Left hindlimb (tissue), 1 donor: ENCODE results near the gene PAX6.

Experiments
- DNase-seq: peaks from one replicate; pipeline ENCODE4 v3.0.0-alpha.2; 2018

The PAX6 gene

DNA sequence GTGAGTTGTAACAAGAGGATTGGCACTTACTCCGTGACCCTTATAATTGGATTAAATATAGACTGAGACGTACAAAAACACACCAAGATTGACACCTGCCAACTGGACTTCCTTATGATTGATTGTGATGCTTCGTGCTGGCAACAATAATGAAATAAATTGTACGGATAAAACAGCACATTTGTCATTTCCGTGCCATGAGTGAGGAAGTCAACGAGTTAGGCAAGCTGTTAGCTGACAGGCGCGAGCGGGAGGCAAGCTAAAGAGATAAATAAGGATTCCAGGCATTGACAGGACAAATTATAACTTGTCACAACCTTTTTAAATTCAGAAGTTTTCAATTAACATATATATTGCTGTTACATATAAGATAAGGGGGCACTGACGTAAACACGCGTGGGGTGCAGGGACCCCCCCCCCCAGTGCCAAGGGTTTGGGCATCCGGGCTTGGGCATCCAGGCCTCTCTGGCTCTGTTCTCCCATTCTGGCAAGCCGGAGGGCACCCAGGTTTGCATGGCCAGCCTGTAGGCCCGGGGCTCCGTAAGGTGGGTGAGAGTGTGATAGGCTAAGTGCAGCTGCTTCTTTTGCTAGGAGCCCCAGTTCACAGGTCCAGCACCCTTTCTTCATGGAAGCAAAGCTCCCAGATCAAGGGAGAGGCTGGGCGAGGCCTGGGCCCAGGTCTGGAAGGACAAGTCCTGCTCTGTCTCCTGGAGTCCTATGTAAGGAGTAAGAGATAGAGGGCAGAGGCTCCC is 11.2 kb upstream of the PAX6 start:
- DNase-seq, result no peak

GRCh38 chr11:31821766-31822165 is 10.6 kb upstream of the PAX6 start:
- no peak for DNase-seq

- no peak for DNase-seq
Measured at GRCh38 chr11:31821235-31821764, 10.2 kb upstream of the PAX6 start.

- DNase-seq, result peak; percentile 40
Measured at GRCh38 chr11:31820438-31820818, 9.3 kb upstream of the PAX6 start.

DNA sequence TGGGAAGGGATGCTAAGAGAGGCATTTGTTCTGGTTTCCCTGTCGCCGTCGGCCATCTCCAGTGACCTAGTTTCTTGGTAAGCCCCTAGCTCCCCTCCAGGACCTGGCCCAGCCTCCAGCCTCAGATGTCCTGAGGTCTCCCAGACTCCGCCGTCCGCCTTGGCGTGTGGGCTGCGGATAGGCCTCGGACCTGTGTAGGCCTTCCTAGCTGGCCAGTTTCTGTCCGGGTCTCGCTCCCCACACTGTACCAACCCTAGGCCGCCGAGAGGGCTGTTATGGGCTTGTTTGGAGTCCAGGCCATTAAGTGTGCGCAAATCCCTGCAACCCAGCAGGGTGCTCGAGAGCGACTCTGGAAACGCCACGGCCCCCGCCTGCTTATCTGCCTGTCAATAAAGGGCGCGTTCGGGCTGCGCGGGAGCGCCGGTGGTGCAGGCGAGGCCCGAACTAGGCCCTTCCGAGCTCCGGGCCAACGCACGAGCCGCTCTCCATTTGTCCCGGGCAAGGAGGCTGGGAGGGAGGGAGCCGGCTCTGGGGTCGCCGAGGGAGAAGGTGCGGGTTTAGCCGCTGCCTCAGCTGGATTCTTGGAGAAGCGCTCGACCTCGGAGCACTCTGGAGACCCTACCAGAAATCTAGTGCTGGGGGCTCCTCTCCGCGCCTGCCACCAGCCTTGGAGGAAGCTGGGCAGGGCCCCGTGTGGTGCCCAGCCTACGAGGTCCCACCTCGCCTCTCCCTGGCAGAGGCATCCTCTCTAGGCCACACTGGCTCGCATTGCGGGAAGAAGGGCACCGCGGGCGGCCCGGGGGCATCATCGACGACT is 8.7 kb upstream of the PAX6 start:
- DNase-seq, result peak; percentile 35

GRCh38 chr11:31818874-31819331 is 7.8 kb upstream of the PAX6 start:
- DNase-seq, result peak; percentile 31

DNA sequence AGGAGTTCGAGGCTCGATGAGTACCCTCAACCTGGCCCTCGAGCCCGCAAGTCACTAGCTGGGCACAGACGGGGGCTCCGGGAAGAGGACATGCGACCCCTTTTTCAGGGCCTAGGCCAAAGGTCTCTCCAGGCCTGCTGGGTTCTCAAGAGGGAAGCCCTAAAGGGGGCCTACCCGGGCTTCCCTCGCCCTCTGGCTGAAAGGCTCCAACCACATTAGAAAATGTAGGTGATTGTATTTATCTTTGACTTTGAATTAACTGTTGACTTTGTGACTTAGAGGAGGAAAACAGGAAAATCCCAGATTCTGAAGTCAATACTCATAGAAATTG is 7.3 kb upstream of the PAX6 start:
- DNase-seq, result no peak

DNA sequence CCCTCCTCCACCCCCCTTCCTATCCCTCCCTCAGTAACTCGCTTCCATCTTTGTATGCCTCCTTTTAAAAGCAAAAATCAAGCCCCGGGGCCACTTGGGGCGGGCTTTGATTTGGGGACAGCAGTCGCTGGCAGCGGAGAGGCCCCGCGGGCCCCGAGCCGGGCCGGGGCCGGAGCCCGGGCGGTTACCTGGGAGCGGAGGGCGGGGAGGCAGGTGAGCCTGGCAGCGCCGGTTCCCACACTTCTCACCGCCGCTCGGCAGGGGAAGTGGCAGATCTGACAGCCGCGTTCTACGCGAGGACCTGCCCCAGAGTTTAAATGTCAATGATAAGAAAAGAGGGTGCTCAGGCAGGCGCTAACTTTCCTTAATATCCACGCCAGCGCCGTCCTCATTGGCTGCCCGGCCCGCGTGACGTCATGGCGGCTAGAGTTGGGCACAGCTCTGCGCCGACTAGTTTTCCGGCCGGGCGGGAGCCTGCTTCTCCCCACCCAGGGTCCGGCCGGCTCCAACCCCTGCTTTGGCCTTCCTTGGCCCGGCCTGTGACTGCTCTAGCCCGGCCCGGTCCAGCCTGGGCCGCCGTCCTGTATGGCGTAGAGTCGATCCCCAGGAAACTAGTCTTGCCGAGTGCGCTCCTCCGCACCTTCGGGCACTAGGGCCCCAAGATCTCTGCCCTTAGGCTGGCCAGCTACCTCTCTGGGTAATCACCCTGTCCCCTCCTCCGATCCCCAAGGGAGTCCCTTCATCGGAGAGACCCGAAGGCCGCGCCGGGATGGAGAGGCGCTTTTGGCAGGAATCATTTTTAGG is 6.7 kb upstream of the PAX6 start:
- no peak for DNase-seq

DNA sequence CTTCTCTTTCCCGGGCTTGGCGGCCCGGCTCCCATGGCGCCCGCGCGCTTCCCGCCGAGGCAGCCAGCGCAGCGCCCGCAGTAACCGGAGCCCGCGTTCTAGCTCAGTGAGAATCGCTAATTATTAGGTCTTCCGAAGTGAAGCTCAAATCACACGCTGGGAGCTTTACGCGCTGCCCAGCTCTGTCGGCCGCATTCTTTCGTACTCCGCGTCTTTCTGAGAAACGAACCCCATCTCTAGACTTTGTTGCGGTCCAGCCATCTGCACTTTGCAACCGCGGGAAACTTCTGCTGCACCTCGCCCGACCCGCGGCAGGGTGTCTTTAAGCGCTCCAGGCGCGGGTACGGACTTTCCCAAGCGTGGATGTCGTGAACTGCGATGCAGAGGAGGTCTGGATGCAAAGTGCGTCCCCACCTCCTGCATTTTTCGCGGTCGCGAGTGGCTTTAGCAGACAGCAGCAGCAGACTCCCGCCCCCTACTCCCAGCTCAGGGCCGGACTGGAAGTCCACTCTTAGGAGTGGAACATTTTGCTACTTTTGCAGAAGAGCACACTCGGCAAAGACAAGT is 6.0 kb upstream of the PAX6 start:
- DNase-seq, result no peak

GRCh38 chr11:31816468-31817053 is 5.4 kb upstream of the PAX6 start:
- peak; percentile 45 for DNase-seq

- peak; percentile 39 for DNase-seq
Measured at GRCh38 chr11:31815711-31816467, 4.8 kb upstream of the PAX6 start.

GRCh38 chr11:31814176-31814868 is 3.2 kb upstream of the PAX6 start:
- no peak for DNase-seq

DNA sequence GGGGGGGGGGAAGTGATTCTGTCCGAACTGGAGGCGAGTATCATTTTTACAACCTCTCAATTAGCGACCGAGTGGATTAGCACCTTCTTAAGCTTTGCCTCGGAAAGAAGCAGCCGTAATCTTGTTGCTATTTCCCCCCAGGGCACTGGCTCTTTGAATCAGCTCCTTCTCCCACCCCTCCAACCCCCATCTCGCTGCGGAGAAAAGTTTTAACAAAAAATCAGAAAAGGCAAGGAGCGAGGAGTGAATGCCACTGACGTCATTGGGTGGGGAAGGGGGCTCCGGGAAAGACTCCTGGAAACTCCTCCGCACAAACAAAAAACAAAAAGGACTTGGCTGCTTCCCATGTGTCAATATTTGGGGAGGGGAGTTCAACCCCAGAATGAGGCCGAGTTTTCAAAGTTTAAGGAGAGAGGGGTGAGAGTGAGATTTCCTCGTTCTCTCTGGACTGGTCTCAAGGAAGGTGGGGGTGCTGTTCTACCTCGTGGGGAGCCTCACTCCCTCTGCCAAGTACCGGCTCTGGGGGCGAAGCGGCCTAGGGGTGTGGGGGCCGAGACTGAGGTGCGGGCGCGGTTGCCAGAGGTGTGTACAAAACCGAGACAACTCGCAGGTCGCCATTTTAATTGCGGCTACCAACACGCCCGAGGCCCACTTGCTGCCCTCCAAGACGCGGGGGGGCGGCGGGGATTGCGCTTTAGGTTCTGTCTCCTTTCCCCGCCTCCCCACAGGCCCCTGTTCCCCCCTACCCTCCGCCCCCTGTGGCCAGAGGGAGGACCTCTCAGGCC is 2.5 kb upstream of the PAX6 start:
- no peak for DNase-seq

GRCh38 chr11:31812383-31813381 is 1.6 kb upstream of the PAX6 start:
- DNase-seq, result no peak

GRCh38 chr11:31809857-31810778 is 1.0 kb downstream of the PAX6 start:
- peak; percentile 68 for DNase-seq

DNA sequence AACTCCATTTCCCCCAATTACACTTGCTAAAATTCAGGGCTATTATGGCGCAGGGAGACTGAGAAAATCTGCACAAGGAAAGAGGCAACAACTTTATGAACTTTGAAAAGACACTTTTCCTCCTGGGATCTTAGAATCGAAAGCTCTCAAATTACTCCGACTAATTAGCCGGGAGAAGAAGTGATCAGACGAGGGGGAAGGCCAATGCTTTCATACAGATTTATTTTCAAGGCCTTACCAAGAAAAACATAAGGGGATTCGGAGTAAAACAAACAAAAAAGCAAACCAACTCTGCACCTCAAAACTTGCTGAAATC is 1.6 kb downstream of the PAX6 start:
- no peak for DNase-seq

DNA sequence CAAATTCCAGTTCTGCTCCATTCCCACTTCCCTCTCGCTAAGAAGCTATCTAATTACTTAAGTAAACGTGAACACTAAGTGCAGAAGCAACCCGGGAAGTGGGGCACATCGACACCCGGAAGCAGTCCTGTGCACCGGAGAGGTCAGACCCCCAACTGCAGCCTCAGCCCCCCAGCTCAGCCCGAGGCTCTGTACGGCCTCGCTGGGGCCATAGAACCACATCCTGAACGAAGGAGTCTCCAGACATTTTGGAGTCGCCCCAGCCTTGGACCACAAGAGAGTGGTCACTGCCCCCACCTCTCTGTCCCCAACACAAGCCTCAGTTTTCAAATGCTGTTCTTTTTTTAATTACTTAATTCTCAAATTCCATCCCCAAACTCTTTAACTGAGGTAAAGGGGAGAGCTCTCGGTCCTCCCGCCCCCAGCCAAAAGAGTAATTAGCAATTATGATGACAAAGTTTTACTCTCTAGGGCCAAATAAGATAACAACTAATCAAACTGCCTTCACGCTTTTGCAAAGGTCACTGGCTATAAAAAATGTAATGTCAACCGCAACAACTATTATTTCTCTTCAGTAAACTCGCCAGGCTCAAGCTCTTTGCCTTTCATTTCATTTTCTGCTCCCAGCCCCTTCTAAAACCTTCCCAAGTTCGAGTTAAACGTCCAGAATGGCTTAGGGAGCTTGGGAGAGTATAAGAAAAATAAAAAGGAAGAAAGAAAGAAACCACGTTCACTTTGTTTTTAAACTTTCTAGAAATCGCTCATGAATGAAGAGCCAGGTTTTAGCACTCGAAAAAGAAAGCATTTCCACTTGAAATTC is 2.2 kb downstream of the PAX6 start:
- DNase-seq, result no peak
